Activated B cell treated with CpG ODN at 0.5 μM for 24 hours (primary cell): Measurements from ENCODE around the gene RASA3. TPM values are rescaled to one million over a fixed set of nuclear protein-coding genes. Genes with fewer than 3 reads are reported as not detected.
"Not testable (repeated sequence)": the region's sequence is repeated elsewhere in the genome, so short reads cannot be mapped to it uniquely, and the experiment has no call there.

Experiments
- ATAC-seq: fragments of 200-7000 bp; cut with Tn5 transposase; one replicate; pipeline ENCODE4 v1.10.0; 2021; ENCODE audit warnings: low read depth, mild to moderate bottlenecking, moderate library complexity
- CTCF ChIA-PET: fragments of 350-600 bp; sonication (Branson Sonifier 250); formaldehyde crosslinking; loops from one replicate; lab custom pipeline; 2021; ENCODE audit warnings: antibody characterized with exemption; lab: Charles Lee
- POLR2A ChIA-PET: fragments of 350-600 bp; sonication (Branson Sonifier 250); formaldehyde crosslinking; loops from one replicate; lab custom pipeline; 2021; ENCODE audit warnings: antibody characterized with exemption; lab: Charles Lee
- DNase-seq: peaks from one replicate; pipeline ENCODE4 v3.0.0; 2022
- H3K27ac Mint-ChIP-seq: one replicate; pipeline ENCODE4 v1.8.0; 2020; ENCODE audit warnings: mixed read lengths
- H3K27me3 Mint-ChIP-seq: one replicate; pipeline ENCODE4 v1.8.0; 2021; ENCODE audit warnings: mixed read lengths
- H3K36me3 Mint-ChIP-seq: one replicate; pipeline ENCODE4 v1.8.0; 2021; ENCODE audit warnings: low read depth, mixed read lengths
- H3K4me1 Mint-ChIP-seq: one replicate; pipeline ENCODE4 v1.8.0; 2021; ENCODE audit warnings: mixed read lengths
- H3K4me3 Mint-ChIP-seq: one replicate; pipeline ENCODE4 v1.8.0; 2020; ENCODE audit warnings: mild to moderate bottlenecking, mixed read lengths
- H3K9me3 Mint-ChIP-seq: one replicate; pipeline ENCODE4 v1.8.0; 2020; ENCODE audit warnings: mixed read lengths
- CTCF ChIP-seq: fragments of 200-600 bp; IDR thresholded peaks from one replicate; pipeline ENCODE4 v1.8.0; 2022; ENCODE audit warnings: antibody characterized with exemption, mild to moderate bottlenecking
- intact Hi-C: fragments of 100-400 bp; cut with micrococcal nuclease; formaldehyde crosslinking; loops from one replicate; pipeline ENCODE4 v1.15.1; 2024
- total RNA-seq: library from RNA; stranded (reverse); gene quantifications from 2 replicates; pipeline ENCODE4 v1.2.3, GENCODE V29; 2022

RASA3 gene
- total RNA-seq, 1 donor from 2014 or later, result 20.4 TPM

GRCh38 chr13:114161644-114162532, 29.5 kb upstream of the RASA3 start:
- peaks cover 51% of the 10 kb centered on the region for H3K4me1 Mint-ChIP-seq
- ChIA-PET POLR2A (interaction anchor here (1.0 to 1.2 kb wide), 2 partner anchors 9 to 14 kb away, joined by 3 read pairs; no protein-coding TSS in a partner anchor), CTCF (interaction anchor here (1.0 kb wide), 1 partner anchor 17 kb away, joined by 3 read pairs; no protein-coding TSS in a partner anchor)
- peak overlapping the region; percentile 41 for H3K27ac Mint-ChIP-seq
- TF ChIP-seq CTCF, result no peak
- H3K4me3 Mint-ChIP-seq, result peak overlapping the region; percentile 80
- H3K27me3 Mint-ChIP-seq, result peaks cover 13% of the 10 kb centered on the region
- intact Hi-C loops, result loop anchor here (2.0 kb wide), 1 partner anchor 19 kb away; no protein-coding TSS in a partner anchor
- no peaks in the 10 kb centered on the region for H3K36me3 Mint-ChIP-seq
- DNase-seq, result no peak
- ATAC-seq, result peak; percentile 72
- no peaks in the 10 kb centered on the region for H3K9me3 Mint-ChIP-seq

- peaks cover 56% of the 10 kb centered on the region for H3K4me1 Mint-ChIP-seq
- intact Hi-C loops, result no loop called here
- H3K4me3 Mint-ChIP-seq, result no peak overlapping the region
- ATAC-seq (no peak), DNase-seq (no peak)
- TF ChIP-seq CTCF, result no peak
- peaks cover 13% of the 10 kb centered on the region for H3K27me3 Mint-ChIP-seq
- no peaks in the 10 kb centered on the region for H3K36me3 Mint-ChIP-seq
- H3K9me3 Mint-ChIP-seq, result no peaks in the 10 kb centered on the region
- ChIA-PET CTCF (no interaction called here), POLR2A (interaction anchor here (0.9 to 1.0 kb wide), 2 partner anchors 13 to 14 kb away, joined by 3 read pairs; no protein-coding TSS in a partner anchor)
- H3K27ac Mint-ChIP-seq, result no peak overlapping the region
Measured at GRCh38 chr13:114161028-114161556, 28.7 kb upstream of the RASA3 start.

- CTCF ChIA-PET, H3K9me3 Mint-ChIP-seq, DNase-seq, H3K27me3 Mint-ChIP-seq, H3K36me3 Mint-ChIP-seq, POLR2A ChIA-PET, H3K4me3 Mint-ChIP-seq, intact Hi-C loops, ATAC-seq: not testable (repeated sequence)
- Mint-ChIP-seq H3K27ac (peak overlapping the region; percentile 35), H3K4me1 (peaks cover 62% of the 10 kb centered on the region)
Measured at GRCh38 chr13:114158869-114159666, 26.6 kb upstream of the RASA3 start.

GRCh38 chr13:114157869-114158495, 25.6 kb upstream of the RASA3 start:
- intact Hi-C loops, result no loop called here
- Mint-ChIP-seq H3K27me3 (peaks cover 6% of the 10 kb centered on the region), H3K4me3 (no peak overlapping the region), H3K36me3 (no peaks in the 10 kb centered on the region), H3K9me3 (no peaks in the 10 kb centered on the region), H3K4me1 (peaks cover 68% of the 10 kb centered on the region), H3K27ac (no peak overlapping the region)
- no peak for TF ChIP-seq CTCF
- ChIA-PET POLR2A (no interaction called here), CTCF (no interaction called here)
- DNase-seq (no peak), ATAC-seq (no peak)
